Muscle layer of duodenum (tissue), 2 donors: ENCODE results near the gene TSPAN17.
"Not testable (repeated sequence)": the region's sequence is repeated elsewhere in the genome, so short reads cannot be mapped to it uniquely, and the experiment has no call there.

Experiments
- H3K27ac ChIP-seq: one replicate; pipeline ENCODE4 v1.7.0; 2013; ENCODE audit warnings: mild to moderate bottlenecking, low read length
- H3K27me3 ChIP-seq: one replicate; pipeline ENCODE4 v1.7.0; 2013; ENCODE audit warnings: low read depth, mild to moderate bottlenecking, control low read depth, low read length
- H3K36me3 ChIP-seq, 2 donors: one replicate each; pipeline ENCODE4 v1.7.0; 2013; ENCODE audit warnings: low read length in 2 of 2, control low read depth in 1 of 2, mild to moderate bottlenecking in 1 of 2; ENCODE audit not compliant: insufficient read depth in 2 of 2, control insufficient read depth in 1 of 2
- H3K4me1 ChIP-seq, 2 donors: one replicate each; pipeline ENCODE4 v1.7.0; 2013; ENCODE audit warnings: low read length in 2 of 2, mild to moderate bottlenecking in 2 of 2, control low read depth in 1 of 2, moderate library complexity in 1 of 2; ENCODE audit not compliant: insufficient read depth in 2 of 2, control insufficient read depth in 1 of 2
- H3K4me3 ChIP-seq, 2 donors: one replicate each; pipeline ENCODE4 v1.7.0; 2013; ENCODE audit warnings: low read length in 2 of 2, low read depth in 1 of 2, mild to moderate bottlenecking in 1 of 2
- H3K9me3 ChIP-seq, 2 donors: one replicate each; pipeline ENCODE4 v1.7.0; 2013; ENCODE audit warnings: low read length in 2 of 2, control low read depth in 1 of 2, mild to moderate bottlenecking in 1 of 2; ENCODE audit not compliant: control insufficient read depth in 1 of 2
- donor health status: healthy.

TSPAN17 gene

DNA sequence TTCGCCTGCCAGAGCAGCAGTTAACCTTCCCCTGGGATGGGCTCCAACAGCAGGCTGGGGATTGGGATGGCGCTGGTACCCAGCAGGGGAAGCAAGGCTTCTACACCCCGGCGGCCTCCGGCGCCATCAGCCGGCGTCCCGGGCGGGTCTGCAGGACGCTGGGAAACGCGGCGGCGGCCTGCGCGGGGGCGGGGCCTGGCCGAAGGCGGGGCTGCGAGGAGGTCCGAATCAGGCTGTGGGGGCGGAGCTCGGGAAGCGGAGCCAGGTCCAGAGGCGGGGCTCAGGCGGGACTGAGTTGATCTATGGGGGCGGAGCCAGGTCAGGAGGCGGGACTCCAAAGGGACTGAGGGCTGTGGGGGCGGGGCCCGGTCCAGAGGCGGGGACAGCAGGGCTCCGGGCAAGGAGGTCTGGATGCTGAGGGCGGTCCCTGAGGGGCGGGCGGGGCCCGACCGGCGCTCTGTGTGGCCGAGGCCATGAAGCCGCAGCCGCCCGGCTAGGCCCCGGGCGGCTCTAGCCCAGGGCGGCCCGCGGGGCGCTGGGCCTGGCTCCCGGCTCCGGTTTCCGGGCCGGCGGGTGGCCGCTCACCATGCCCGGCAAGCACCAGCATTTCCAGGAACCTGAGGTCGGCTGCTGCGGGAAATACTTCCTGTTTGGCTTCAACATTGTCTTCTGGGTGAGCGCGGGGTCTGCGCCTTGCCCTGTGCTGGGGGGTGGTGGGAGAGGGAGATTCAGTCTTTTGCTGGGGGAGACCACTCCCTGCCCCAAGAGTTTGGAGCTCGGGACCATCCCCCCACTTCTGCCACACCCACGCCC, at the start of gene TSPAN17:
Gene TSPAN17, plus strand, starts transcription at position 455 of the 813 bp plus-strand sequence. Its CDS starts 132 bp downstream, at position 587.
- Histone ChIP-seq H3K4me3 (peak within 1 kb of the TSS; percentile 71 to 80), H3K27ac (peak within 1 kb of the TSS; percentile 23), H3K4me1 (peaks cover 6 to 14% of the 10 kb centered on the region in 2 donors), H3K27me3 (no peaks in the 10 kb centered on the region), H3K9me3 (no peaks in the 10 kb centered on the region), H3K36me3 (no peaks in the 10 kb centered on the region)

DNA sequence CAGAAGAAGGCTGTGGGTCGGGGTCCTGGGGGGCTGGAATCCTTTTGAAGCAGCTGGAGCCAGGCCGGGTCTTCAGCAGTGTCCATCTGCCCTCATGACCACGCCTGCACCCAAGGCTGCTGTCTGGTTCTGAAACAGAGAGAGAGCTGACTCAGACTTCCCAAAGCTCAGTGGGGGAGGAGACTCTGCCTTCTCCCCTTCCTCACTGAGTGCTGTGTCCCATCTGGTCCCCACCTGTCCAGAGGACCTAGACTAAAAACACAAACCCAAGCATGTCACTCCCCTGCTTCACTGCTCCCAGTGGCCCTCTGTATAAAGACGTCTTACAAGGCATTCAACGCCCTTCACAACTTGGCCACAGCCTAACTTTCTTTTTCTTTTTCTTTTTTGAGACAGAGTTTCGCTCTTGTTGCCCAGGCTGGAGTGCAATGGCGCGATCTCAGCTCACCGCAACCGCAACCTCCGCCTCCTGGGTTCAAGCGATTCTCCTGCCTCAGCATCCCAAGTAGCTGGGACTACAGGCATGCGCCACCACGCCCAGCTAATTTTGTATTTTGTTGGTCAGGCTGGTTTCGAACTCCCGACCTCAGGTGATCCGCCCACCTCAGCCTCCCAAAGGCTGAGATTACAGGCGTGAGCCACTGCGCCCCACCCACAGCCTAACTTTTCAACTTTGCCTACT, 47.4 kb upstream of the TSPAN17 start:
- not testable (repeated sequence) for H3K9me3 ChIP-seq, H3K27ac ChIP-seq, H3K4me1 ChIP-seq, H3K4me3 ChIP-seq, H3K36me3 ChIP-seq, H3K27me3 ChIP-seq

- no peak overlapping the region for H3K27ac ChIP-seq
- no peak overlapping the region for H3K4me3 ChIP-seq
- no peaks in the 10 kb centered on the region for H3K36me3 ChIP-seq
- H3K9me3 ChIP-seq: no peaks in the 10 kb centered on the region
- H3K27me3 ChIP-seq: peaks cover 4% of the 10 kb centered on the region
- H3K4me1 ChIP-seq: peaks cover 0 to 3% of the 10 kb centered on the region in 2 donors
Measured at GRCh38 chr5:176601901-176602482, 45.3 kb upstream of the TSPAN17 start.

DNA sequence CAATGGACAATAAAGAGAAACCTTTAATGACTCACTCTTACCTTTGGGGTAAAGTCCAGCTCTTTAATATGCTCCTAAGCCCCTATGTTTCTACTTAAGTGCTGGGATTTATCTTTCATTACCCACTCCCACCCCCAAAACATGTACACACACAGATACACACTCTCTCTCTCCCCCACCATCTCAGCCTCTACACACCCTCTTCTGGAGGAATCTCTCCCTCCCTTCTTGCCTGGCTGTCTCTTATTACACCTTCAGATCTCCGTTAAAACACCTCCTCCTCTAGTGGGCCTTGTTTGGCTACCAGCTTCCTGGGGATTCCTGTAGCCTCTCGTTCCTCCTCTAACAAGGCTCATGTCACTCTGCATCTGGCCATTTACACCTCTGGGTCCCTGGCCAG, 44.2 kb upstream of the TSPAN17 start:
- Histone ChIP-seq H3K27me3 (peaks cover 4% of the 10 kb centered on the region), H3K4me1 (no peaks in the 10 kb centered on the region), H3K27ac (no peak overlapping the region), H3K9me3 (no peaks in the 10 kb centered on the region), H3K36me3 (no peaks in the 10 kb centered on the region), H3K4me3 (no peak overlapping the region)

DNA sequence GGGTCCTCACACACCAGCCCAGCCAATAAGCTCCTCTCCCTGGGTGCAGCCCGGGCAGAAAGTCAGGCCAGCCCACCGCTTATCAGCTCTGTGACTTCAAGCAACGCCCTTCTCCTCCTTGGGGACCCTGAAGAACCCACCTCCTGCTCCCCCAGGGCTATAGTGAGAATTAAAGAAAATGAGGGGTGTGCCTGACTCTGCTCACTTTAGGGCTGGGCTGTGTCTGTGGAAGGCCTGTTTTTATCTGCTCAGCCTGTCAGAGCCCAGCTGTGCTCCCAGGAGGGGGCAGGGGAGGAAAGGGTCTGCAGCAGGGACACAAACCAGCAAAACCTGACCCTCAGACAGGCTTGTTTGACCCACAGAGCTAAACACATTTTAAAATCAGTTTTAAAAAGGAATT, 41.3 kb upstream of the TSPAN17 start:
- H3K36me3 ChIP-seq: no peaks in the 10 kb centered on the region
- H3K9me3 ChIP-seq: no peaks in the 10 kb centered on the region
- no peak overlapping the region for H3K27ac ChIP-seq
- no peaks in the 10 kb centered on the region for H3K4me1 ChIP-seq
- no peaks in the 10 kb centered on the region for H3K27me3 ChIP-seq
- no peak overlapping the region for H3K4me3 ChIP-seq

DNA sequence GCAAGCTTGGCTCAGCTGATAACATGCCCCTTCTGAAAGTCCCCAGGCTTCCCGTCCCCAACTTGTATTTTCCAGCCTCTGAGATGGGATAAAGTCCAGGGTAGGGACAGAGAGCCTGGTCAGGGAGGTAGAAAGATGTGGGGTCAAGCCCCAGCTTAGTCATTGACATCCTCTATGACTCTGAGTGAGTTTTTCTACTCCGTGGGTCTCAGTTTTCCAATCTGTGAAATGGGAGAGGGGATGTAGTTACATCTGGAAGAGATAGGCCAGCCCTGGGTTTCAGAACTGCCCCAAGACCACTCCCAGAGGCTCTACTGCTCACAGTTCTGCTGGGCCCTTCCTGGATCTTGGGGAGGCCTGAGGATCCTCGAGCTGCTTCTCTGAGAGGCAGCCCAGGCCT, 40.4 kb upstream of the TSPAN17 start:
- Histone ChIP-seq H3K36me3 (no peaks in the 10 kb centered on the region), H3K27me3 (no peaks in the 10 kb centered on the region), H3K27ac (no peak overlapping the region), H3K9me3 (no peaks in the 10 kb centered on the region), H3K4me1 (no peaks in the 10 kb centered on the region), H3K4me3 (no peak overlapping the region)

DNA sequence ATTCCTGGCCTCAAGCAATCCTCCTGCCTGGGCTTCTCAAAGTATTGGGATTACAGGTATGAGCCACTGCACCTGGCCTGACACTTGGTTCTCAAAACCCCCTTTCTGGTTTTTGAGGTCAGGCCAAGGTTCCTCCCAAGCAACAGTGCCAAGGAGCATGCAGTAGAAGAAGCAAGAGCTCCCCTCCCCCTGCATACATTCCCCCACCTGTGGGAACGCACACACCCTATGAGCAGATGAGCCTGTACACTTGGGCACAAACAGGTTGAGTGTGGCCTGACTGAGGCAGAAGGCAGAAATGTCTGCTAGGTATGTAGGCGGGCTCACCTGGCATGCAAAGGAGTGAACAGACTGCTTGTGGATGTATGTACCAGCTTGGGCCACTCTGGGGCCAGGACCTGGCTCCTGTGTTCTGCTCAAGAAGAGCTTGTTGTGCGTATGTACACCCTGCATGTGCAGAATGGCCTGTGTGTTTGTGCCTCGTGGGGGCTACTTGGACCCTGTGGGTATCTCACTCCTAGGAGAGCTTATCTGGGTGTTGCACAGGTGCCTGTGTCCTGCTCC, 39.1 kb upstream of the TSPAN17 start:
- Histone ChIP-seq H3K36me3 (no peaks in the 10 kb centered on the region), H3K4me3 (no peak overlapping the region), H3K4me1 (no peaks in the 10 kb centered on the region), H3K9me3 (no peaks in the 10 kb centered on the region), H3K27me3 (no peaks in the 10 kb centered on the region), H3K27ac (no peak overlapping the region)

GRCh38 chr5:176608937-176609723, 38.2 kb upstream of the TSPAN17 start:
- no peaks in the 10 kb centered on the region for H3K36me3 ChIP-seq
- no peaks in the 10 kb centered on the region for H3K9me3 ChIP-seq
- no peaks in the 10 kb centered on the region for H3K27me3 ChIP-seq
- peaks cover 0 to 5% of the 10 kb centered on the region in 2 donors for H3K4me1 ChIP-seq
- H3K4me3 ChIP-seq: peak overlapping the region in 1 of 2 donors; percentile 62
- H3K27ac ChIP-seq: no peak overlapping the region

- peaks cover 0 to 7% of the 10 kb centered on the region in 2 donors for H3K4me1 ChIP-seq
- H3K9me3 ChIP-seq: no peaks in the 10 kb centered on the region
- H3K36me3 ChIP-seq: no peaks in the 10 kb centered on the region
- peak within 1 kb of the TSS in 1 of 2 donors; percentile 62 for H3K4me3 ChIP-seq
- H3K27me3 ChIP-seq: no peaks in the 10 kb centered on the region
- no peak within 1 kb of the TSS for H3K27ac ChIP-seq
Measured at GRCh38 chr5:176609724-176610434, 37.4 kb upstream of the TSPAN17 start, which contains the start of gene GPRIN1. TSS of gene GPRIN1 (minus strand) at chr5:176610156. CDS start at chr5:176599834, 10,322 bp downstream.

DNA sequence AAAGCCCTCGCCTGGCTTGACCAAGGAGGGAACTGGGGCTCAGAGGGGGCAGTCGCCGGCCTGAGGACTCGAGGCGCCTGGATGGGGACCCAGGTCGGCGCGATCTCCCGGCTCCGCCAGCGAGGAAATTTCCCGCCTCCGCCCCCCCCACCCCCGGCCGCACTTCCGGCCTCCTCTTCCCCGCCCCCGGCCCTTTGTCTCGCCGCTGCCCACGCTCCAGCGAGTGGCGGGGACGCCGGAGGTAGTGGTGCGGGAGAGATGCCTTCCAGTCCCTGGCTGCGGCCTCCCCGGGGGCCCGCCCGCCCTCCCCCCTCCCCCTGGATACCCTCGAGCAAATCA, 36.9 kb upstream of the TSPAN17 start:
- H3K27me3 ChIP-seq: no peaks in the 10 kb centered on the region
- H3K4me3 ChIP-seq: peak overlapping the region in 1 of 2 donors; percentile 62
- H3K4me1 ChIP-seq: peaks cover 0 to 7% of the 10 kb centered on the region in 2 donors
- H3K9me3 ChIP-seq: no peaks in the 10 kb centered on the region
- no peaks in the 10 kb centered on the region for H3K36me3 ChIP-seq
- H3K27ac ChIP-seq: no peak overlapping the region
